HCT116 (cell line): ENCODE results near the gene IGFN1.

Experiments
- CBX3 ChIP-seq: IDR thresholded peaks from 2 replicates; pipeline ENCODE4 v1.6.1; 2012; ENCODE audit warnings: low read depth
- EZH2 ChIP-seq: fragments of 200-600 bp; sonication (generic); IDR thresholded peaks from 2 replicates; pipeline ENCODE4 v1.6.1; 2017; ENCODE audit warnings: antibody characterized with exemption, mixed run types
- EZH2phosphoT487 ChIP-seq: fragments of 200-600 bp; IDR thresholded peaks from 2 replicates; pipeline ENCODE4 v1.6.1; 2018; ENCODE audit warnings: antibody characterized with exemption, borderline replicate concordance
- POLR2A ChIP-seq: IDR thresholded peaks from 2 replicates; pipeline ENCODE4 v1.7.0; 2011; ENCODE audit warnings: borderline replicate concordance; ENCODE audit not compliant: insufficient read depth, insufficient read length; ENCODE audit errors: extremely low read depth
- TF ChIP-seq, protein P1 (sequence below), 3 experiments: fragments of 200-600 bp in 1 of 3; sonication (generic) in 1 of 3; IDR thresholded peaks in 2 of 3; conservative IDR thresholded peaks in 1 of 3; 2 replicates each; pipeline ENCODE4 v1.5.1; 2012 to 2017; ENCODE audit warnings: low read depth in 2 of 3, low read length in 2 of 3, antibody characterized with exemption in 1 of 3, borderline replicate concordance in 1 of 3, control low read depth in 1 of 3, mild to moderate bottlenecking in 1 of 3, mixed read lengths in 1 of 3, mixed run types in 1 of 3, moderate library complexity in 1 of 3; ENCODE audit not compliant: insufficient read depth in 1 of 3

DNA sequence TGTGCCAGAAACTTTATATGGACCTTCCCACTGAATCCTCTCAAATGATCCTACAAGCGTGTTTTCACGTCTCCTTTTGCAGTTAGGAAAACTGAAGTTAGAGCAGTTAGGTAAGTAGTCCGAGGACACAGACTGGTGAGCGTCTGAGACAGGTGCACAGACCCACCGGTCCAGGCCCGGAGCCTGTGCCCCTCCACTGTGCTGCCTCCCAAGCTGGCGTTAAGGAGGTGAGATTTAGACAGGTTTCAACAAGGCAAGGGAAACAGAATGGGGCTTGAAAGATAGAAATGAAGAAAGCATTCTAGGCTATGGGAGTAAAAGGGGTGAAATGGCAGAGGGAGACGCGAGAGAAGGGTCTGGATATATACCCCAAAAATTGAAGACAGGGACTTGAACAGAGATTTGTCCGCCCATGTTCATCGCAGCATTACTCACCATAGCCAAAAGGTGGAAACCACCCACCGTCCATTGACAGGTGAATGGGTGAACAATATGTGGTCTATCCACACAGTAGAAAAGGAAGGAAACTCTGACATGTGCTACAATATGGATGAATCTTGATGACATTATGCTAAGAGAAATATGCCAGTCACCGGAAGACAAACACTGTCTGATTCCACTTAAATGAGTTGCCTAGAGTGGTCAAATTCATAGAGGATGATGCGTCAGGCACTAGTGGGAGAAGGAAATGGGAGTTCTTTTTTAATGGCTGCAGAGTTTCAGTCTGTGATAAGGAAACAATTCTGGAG is 77.0 kb downstream of the IGFN1 start:
- TF ChIP-seq POLR2A = no peak
- TF ChIP-seq EZH2phosphoT487 = no peak
- TF ChIP-seq, protein P1, sequence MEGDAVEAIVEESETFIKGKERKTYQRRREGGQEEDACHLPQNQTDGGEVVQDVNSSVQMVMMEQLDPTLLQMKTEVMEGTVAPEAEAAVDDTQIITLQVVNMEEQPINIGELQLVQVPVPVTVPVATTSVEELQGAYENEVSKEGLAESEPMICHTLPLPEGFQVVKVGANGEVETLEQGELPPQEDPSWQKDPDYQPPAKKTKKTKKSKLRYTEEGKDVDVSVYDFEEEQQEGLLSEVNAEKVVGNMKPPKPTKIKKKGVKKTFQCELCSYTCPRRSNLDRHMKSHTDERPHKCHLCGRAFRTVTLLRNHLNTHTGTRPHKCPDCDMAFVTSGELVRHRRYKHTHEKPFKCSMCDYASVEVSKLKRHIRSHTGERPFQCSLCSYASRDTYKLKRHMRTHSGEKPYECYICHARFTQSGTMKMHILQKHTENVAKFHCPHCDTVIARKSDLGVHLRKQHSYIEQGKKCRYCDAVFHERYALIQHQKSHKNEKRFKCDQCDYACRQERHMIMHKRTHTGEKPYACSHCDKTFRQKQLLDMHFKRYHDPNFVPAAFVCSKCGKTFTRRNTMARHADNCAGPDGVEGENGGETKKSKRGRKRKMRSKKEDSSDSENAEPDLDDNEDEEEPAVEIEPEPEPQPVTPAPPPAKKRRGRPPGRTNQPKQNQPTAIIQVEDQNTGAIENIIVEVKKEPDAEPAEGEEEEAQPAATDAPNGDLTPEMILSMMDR (IDR thresholded peaks at IDR 0.05 in 2 of 3, conservative IDR thresholded peaks at IDR 0.05 in 1 of 3; ENCODE audit: borderline replicate concordance in 1 of 3, insufficient read depth in 1 of 3, low read depth in 2 of 3, low read length in 2 of 3) = no peak
- TF ChIP-seq EZH2 = no peak
- no peak for TF ChIP-seq CBX3
